CD4-positive, alpha-beta T cell treated with Interleukin-4 for 4 hours (primary cell): ENCODE data around the gene ARHGAP5.

Source experiments
- DNase-seq: peaks from one replicate; pipeline ENCODE4 v3.0.0-alpha.2; 2020

The ARHGAP5 gene

DNA sequence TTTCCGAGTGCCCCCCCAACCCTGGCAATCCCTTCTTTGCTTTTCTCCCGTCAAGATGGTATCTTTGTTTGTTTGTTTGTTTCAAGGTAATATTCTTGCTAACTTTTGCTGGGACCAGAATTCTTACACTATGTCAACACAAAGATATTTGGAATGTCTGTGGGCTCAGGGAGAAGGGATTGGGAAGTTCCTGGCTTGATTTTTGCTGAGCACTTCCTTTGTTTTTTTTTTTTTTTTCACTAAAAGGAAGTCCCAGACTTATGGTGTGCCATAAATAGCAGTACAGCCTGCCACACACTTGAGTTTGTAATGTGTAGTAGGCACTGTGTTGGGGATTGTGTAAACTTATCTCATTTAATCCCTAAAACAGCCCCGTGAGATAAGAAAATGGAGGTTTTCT is 113.6 kb downstream of the ARHGAP5 start:
- DNase-seq = no peak

DNA sequence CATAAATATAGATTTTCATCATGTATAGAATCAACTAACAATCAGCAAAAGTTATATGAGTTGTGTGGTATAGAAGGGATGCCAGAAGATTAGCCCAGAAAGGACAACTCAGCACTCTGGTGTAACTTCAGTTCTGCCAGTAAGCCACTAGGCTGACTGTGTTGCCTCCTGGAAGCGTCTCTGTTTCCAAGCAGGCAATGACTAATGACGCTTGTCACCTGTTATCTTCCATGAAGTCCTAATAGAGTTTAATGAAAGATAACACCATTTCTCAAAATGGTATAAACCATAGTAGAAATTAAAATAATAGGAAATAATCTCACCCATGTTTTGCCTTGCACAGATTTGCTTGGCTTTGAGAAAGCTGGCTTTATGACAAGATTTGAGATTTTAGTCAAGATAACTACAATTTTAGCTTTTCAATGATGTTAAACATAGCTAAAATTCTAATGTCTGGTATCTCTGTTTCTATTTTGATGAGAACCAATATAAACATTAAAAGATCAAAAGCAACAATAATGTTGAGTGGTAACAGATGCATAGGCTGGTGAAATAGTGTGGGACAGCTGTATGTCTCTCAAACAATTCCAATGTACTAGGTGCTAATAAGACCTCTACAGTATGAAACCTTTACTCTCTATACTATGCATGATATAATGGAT is 115.7 kb downstream of the ARHGAP5 start:
- no peak for DNase-seq

DNA sequence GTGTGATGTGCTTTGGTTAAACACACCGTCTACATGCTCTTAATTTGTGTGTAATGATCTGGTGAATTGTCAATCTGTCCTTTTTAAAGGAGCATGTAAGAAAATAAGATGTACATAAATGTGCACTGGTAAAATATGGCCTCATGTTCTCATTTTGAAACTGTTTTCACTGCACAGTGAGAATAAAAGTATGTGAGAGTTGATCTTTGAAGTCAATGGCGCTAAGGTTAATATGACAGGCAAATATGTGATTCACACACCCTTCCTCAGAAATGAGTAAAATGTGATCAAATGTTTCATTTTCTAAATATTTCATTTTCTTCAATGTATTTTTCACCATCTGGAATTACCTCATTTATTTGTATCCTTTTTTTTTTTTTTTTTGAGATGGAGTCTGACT is 116.4 kb downstream of the ARHGAP5 start:
- DNase-seq = no peak

DNA sequence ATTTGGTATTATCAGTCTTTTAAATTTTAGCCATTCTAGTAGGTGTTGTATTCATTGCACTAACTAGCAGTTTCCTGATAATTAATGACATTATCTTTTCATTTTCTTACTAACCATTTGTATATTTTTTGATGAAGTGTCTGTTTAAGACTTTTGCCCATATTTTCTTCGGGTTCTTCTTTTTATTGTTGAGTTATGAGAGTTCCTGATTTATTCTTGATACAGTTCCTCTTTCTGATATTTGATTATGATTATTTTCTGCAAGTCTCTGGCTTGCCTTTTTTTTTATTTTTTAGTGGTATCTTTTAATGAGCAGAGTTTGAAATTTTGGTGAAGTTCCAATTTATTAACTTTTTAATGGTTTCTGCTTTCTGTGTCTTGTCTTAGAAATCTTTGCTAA is 118.5 kb downstream of the ARHGAP5 start:
- DNase-seq = no peak

DNA sequence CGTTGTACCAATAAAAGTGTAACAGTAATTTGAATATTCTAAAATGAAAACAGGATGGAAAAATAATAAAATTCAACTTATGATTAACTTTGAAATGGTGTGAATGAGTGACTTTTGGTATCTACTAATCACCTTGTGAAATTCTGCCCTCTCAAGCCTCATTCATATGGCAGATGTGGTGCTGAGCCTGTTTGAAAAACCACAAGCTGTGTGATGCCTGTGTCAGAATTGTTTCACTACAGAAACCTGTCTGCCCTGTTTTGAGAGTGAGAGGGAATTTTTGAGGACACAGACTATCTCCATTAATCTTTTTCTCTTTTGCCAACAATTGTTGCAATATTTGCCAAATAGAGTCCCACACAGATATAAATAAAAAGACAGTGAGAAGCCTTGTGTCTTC is 120.8 kb downstream of the ARHGAP5 start:
- no peak for DNase-seq

DNA sequence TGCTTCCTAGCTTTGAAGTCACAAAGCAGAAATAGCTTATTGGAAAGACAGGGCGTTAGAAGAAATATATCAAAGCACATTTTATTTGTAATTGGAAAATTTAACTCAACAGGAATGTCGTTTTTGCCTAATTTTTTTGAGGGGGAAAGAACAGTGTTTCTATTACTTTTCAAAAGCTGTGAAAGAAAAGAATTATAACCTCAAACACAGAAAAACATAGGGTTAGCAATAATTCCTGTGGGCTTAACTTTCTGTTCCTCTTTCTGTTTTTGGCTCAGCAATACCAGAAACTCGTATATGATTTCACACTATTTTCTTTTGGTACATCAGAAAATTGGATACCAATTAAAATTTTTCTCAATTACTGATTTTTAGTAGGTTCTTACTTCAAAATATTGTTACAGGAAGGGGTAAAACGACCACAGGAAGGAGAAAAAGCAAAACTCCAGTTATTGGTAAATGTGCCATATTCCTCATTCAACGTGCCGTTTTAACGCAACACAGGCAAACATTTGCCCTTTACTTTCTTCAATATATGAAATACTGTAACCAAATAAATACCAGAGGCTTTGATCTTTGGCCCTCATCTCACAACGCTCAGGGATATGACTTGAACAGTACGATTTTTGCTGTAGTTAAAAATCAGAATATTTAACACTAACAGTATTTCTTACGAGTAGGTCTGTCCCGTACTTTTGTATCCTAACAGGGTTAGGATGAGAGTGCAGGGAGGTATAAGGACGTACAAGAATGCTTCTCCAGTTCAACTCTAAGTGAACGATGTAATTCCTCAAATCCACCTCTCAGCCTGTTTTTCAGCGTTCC is 123.5 kb downstream of the ARHGAP5 start:
- peak; percentile 1 for DNase-seq

DNA sequence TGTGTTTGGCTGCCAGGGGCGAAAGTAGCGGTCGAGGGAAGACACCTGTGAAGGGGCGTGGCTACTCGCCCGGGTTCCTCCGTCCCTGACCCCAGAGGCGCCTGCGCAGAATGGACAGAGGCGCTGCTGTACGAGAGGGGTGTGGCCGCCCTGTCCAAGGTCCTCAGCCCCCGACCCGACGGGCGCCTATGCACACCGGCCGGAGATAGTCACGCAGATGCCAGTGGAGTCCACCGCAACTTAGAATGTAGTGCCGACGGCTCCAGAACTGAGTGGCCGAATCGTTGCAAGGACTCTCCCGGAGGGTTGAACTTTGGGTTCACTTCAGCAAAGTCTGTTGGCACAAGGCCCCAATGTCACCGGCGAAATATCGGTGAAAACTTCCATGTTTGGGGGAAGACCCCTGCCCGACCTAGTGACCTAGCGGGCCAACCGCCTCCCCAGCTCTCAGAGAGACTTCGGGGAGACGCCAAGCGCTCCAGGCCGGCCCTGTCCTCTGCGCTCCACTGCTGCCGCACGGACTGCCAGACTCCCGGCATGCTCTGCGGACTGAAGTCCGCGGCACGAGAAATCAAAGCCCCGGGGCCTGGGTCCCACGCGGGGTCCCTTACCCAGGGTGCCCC is 124.2 kb downstream of the ARHGAP5 start:
- DNase-seq = peak; percentile 75

DNA sequence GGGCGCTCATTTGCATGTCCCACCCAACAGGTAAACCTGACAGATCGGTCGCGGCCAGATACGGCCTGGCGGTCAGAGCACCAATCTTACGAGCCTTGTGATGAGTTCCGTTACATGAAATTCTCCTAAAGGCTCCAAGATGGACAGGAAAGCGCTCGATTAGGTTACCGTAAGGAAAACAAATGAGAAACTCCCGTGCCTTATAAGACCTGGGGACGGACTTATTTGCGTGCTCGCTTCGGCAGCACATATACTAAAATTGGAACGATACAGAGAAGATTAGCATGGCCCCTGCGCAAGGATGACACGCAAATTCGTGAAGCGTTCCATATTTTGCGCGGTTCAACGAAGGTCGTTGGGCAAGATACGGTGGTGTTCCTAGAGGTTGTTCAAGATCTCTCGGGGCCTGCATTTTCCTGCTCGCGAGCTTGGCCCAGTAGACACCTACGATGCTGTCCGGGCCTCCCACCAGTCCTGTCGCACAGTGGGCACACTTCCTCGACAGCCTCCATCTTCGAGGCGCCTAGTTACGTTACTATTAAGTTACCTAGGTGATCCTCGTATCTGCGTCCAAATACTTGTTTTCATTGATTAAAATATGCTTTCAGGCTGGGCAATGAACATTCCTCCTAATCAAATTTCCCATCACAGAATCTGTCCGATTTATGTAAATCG is 124.8 kb downstream of the ARHGAP5 start, which contains the start of gene RNU6-7:
TSS of gene RNU6-7 (plus strand) at position 230 of the 675 bp plus-strand sequence.
- no peak for DNase-seq

DNA sequence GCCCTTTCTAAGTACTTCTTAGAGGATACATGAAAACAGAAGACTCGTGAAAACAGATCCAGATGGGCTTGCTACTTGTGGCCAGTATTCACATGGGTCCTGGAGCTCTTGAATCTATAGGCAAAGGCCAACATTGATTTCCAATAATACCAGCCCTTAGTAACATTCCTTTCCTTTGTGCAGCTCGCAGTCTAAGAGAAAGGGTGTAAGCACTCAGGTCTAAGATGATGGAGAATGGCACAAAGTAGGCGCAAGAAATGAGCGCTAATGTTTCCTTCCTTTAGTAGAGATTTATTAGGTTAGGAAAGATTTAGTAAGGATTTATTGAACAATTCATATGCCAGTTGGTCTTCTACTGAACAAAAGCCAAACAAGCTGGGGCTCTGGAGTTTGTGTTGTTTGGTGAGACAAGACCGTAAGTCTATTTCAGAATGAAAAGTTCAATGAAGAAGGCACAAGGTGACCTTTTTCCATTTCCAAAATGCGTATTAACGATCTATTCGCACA is 125.4 kb downstream of the ARHGAP5 start:
- DNase-seq = peak; percentile 0

DNA sequence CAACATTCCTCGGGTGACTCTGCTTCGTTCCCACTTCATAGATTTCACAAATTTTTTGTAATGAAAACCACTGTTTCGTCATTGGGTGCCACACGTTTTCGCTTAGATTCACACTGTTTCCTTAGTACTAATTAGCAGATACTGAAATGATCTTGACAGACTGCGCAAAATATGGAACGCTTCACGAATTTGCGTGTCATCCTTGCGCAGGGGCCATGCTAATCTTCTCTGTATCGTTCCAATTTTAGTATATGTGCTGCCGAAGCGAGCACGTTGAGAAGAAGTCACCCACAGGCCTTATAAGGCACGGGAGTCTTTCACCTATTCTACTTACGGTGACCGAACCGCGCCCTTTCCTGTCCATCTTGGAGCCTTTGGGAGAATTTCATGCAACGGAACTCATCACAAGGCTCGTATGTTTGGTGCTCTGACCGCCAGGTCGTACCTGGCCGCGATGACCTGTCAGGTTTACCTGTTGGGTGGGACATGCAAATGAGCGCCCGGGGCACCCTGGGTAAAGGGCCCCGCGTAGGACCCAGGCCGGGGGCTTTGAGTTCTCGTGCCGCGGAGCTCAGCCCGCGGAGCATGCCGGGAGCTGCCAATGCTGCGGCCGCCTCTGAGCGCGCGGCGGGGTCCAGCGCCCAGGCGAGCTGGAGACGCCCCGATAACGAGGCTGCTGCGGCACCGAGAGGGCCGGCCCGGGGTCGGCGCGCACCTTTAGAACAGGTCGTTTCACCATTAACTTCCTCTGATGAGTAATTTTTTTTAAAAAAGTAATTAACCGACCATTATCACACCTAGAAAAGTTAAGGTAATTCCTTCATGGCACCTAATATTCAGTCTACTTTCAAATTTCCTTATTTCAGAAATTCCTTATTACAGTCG is 126.1 kb downstream of the ARHGAP5 start, which contains the start of gene RNU6-8:
TSS of gene RNU6-8 (minus strand) at position 272 of the 885 bp plus-strand sequence.
- DNase-seq = peak; percentile 89

DNA sequence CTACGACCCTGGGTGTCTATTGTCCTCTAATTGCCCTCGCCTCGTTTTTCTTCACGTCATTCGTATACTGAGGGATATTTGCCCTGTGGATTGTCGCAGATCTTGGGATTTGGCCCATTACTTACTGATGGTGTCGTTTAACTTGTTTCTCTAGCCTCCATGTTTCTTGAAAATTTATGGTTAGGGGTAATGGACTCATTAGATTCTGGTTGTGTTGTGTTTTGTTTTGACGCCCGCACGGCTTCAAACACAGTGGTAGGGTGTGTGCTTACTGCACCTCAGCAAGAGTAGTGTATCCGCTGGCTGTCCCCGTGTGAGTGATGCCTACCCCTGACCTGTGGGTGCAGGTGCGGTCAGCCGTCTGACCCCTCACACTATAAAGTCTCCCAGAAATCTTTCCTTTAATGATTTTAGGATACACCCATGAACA is 126.8 kb downstream of the ARHGAP5 start:
- peak; percentile 22 for DNase-seq

DNA sequence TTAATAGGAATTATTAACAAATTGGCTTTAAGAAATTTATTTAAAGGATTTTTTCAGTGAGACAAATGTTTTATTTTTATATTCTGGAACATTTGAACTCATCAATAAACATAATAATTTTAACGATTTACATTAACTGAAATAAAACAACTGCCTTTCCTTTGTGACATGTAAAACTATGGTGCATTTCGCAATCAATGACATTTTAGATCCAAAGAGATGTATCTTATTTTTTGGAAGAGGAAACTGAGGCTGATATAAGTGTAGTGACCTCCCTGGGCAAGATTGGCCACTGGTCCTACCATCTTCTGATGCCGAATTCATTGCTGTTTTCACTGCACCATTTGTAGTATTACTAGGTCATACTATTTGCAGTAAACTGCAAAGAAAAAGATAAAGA is 128.4 kb downstream of the ARHGAP5 start:
- no peak for DNase-seq

DNA sequence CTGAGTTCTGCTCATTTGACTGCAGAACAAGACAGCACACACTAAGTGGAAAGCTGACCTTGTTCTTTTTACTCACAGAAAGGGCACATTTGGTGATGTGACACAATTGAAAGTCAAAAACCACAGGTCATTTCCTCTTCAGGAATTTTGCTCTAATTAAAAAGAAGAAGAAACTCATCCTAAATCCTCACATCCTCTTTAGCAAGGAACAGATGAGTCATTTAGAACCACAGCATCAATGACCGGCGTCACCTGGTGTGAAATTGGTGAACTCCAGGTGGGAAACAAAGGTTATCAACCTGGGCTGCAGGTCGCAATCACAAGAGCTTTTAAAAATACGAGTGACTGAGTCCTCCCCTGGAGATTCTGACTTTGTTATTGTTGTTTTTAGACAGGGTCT is 128.9 kb downstream of the ARHGAP5 start:
- DNase-seq = peak; percentile 17

DNA sequence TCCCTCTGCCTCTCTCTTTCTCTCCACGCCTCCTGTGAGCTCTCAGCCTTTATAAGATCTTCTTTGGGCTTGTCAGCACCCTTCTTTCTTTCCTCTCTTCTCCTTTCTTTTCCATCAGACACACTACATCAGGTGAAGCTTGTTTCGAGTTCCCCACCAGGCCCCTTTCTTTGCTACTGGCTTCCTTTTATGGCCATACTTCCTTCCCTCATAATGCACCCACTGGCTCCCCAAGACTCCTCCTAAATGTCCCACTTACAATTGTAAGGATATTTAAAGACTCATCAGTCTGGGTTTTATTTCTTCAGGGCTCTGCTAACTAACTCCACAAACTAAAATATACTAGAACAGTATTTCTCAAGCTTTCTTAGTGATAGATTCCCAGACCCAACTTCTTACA is 129.4 kb downstream of the ARHGAP5 start:
- no peak for DNase-seq

DNA sequence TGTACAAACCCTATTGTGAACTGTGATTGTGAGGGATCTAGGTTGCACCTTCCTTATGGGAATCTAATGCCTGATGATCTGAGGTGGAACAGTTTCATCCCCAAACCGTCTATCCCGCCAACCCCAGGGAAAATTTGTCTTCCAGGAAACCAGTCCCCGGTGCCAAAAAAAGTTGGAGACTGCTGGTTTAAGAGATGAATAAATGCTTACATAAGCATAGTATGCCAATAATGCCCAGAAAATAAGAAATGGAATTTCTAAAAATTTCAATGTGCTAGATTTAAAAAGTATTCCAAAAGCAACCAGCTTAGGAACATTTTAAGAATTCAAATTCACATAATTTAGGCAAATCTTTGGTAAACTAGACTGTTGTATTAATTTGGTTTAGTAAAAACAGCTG is 131.4 kb downstream of the ARHGAP5 start:
- DNase-seq = no peak
